ENCODE results near the gene SNX6.
"Not testable (repeated sequence)": the region's sequence is repeated elsewhere in the genome, so short reads cannot be mapped to it uniquely, and the experiment has no call there.

SNX6 gene

DNA sequence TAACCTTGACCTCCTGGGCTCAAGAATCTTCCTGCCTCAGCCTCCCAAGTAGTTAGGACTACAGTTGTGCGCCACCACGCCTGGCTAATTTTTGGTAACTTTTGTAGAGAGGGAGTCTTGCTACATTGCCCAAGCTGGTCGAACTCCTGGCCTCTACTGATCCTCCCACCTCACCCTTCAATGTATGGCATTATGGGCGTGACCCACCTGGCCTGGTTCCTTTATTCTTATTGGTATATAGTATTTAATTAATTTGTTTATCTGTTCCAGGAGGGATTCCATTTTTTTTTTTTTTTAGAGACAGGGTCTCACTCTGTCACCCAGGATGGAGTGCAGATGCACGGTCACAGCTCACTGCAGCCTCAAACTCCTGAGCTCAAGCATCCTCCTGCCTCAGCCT lies 49.6 kb downstream of the SNX6 start:
- peak in 2 of 10 donors; percentile 6 to 11 for DNase-seq
- intact Hi-C loops (cut with DNase I) = no loop called here

DNA sequence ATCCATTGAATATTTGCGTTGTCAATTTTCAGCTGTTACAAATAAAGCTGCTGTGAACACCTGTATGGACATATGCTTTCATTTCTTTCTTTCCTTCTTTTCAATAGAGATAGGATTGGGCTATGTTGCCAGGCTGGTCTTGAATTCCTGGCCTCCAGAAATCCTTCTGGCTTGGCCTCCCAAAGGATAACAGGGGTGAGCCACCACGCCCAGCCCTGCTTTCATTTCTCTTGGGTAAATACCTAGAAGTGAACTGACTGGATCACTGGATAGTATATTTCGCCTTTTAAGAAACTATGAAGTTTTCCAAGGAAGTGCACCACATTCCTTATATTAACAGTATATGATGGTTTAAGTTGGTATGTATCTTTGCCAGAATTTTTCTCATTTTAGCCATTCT lies 58.2 kb downstream of the SNX6 start:
- DNase-seq = peak in 1 of 10 donors; percentile 4
- intact Hi-C loops (cut with DNase I) = no loop called here

DNA sequence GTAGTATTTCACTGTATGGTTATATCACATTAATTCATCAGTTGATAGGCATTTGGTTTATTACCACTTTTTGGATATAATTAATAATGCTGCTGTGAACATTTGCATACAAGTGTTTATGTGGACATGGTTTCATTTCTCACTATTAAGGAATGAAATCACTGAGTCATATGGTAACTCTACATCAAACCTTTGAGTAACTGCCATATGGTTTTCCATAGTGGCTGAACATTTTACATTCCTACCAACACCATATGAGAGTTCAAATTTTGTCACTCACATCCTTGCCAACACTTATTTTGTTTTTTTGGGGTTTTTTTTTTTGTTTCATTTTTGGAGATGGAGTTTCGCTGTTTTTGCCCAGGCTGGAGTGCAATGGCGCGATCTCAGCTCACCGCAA lies 60.2 kb downstream of the SNX6 start:
- DNase-seq = no peak
- intact Hi-C loops (cut with DNase I) = no loop called here

DNA sequence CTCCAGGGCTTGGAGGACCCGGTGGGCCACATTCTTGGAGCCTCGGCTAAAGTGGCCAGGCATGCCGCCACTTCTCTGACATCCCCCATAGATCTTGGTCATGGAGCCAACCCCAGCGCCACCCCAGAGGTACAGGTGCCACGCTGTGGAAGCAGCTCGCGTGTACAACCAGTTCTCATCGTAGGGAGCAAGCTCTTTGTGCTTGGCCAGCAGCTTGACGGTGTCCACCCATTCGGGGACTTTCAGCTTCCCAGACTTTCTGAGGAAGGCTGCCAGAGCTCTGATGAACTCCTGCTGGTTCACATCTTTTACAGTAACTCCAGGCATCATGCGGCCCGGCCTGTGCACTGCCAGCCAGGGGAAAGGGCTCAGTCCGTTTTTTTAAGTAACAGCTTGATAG lies 61.1 kb downstream of the SNX6 start:
- peak in 3 of 10 donors; percentile 49 to 62 (median 60) for DNase-seq
- intact Hi-C loops (cut with DNase I) = no loop called here

DNA sequence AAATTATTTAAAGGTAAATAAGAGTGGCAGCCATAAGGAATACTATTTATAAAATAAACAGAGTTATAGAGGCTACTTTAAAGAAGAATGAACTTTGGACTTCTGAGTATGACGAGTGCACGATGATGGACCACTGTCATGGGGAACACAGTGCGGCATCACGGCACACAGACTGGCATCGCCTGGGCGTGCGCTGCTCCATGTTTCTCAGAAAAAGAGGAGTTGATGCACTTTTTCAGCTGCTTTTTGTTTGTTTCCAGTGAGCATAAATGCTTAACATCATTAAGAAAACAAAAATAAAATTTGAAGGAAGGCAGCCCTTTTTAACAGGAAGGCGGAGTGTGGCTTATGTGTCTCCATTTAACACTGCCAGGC lies 67.2 kb downstream of the SNX6 start:
- intact Hi-C loops (cut with DNase I) = no loop called here

DNA sequence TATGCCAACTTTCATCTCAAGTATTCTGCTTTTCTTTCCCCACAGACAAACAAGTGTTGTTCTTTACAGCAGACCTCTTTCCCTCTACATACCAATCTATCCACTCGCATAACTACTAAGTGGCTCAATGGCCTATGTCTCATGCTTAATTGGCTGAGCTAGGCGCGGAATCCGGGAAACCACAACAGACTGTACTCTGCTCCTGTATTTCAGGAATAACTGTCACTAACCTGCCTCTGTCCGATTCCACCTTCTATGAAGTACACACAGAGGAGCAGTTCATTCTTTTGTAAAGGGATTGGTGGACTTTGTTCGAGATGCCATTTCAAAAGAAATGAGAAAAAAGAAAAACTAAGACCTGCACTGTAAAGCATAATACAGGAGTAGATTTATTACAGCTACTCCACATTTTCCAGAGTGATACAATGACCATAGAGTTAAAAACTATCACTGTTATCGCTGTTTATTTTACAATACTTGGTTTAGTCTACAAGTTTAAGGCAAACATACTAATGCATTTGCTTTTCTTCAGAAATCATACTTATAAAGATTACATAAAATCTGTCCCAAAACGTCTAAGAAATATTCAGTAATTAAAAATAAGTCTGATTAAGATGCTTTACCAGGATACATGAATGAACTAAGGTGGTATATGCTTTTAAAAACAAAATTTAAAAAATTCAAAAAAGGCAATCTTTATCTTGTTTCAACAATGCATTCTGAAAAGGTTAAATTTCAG lies 67.7 kb downstream of the SNX6 start:
- DNase-seq; intact Hi-C loops (cut with DNase I): not testable (repeated sequence)

More for the DNA sequence above, 67.2 kb downstream of the SNX6 start:
- DNase-seq = peak in 3 of 10 donors; percentile 38 to 58 (median 48)

DNA sequence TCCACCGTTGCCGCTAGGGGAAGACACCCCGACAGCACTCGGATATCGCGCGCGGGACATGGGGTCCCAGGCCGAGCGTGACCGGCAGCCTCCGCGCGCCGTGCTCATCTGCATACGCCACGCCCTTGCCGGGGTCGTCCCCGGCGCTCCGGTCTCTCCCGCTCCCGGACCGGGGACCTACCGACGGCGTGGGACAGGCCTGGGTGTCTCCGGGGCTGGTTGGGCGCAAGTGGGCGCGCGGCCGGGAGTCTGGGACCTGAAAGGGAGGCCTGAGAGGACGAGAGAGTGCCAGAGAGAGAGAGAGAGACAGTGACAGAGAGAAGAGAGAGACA lies 73.5 kb downstream of the SNX6 start:
- intact Hi-C loops (cut with DNase I) = not testable (repeated sequence)

DNA sequence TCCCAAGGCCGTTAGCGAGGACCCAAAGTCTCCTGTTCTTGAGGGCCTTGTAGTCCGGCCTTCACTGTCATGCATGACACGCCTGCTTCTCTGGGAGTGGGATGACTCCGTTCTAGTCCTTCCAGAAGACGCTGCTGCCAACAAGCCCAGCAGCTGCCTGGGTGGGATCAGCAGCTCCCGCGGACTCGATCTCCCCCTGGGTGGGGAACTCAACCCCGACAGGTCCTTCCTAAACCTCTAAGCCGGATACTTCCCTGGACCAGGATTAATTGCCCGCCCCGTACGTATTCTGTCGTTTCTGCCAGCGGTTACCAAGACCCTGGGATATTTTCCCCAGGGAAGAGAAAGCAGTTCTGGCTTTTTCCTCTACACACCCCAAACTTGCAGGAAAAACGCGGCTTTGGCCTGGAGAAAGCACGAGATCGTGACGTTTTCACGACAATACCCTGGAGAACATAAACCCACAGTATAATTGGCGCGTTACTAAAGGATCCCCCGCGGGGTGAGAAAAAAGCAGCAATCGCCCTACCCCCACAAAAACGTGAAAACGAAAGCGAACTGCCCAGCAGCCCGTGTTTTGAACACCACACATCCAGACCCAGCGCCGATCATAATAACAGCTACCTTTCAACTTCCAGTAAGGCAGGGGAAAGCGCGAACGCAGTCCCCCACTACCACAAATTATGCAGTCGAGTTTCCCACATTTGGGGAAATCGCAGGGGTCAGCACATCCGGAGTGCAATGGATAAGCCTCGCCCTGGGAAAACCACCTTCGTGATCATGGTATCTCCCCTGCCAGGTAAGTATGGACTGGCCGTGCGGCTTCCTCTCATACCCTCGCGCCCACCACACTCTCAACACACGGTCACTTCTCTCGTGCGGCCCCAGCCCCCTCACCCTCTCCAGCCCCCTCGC lies 74.1 kb downstream of the SNX6 start:
- DNase-seq; intact Hi-C loops (cut with DNase I): not testable (repeated sequence)

More for the DNA sequence above, 73.5 kb downstream of the SNX6 start:
- not testable (repeated sequence) for DNase-seq

DNA sequence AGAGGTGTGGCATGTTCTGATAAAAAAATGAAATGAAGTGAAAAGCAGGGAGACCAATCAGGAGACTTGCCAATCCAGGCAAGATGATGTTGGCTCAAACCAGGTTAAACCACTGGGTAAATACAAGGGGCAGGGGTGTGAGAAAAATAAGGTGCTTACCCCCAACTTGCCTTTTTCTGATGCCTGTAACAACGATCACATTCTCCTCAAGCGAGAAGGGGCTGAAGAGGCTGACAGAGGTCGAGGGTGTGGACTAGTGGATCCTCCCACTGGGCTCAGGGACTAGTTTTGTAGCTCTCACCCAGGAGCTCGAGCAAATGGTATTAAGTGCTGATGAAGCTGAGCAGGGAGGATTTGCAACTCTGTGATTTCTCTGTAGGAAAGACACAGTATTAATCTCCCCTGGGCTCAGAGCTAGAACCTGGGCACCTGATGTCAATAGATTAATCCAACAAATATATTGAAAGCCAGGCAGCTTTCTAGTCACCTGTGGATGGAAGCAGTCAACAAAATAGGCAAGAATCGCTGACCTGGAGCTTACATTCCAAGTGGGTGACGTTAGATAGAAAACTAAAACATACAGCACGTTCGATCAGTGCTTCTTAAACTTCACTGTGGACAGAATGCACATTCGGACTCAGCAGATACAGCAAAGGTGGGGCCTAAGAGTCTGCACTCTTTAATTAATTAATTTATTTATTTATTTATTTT lies 75.3 kb downstream of the SNX6 start:
- DNase-seq = peak in 2 of 10 donors; percentile 2 to 14
- intact Hi-C loops (cut with DNase I) = no loop called here

DNA sequence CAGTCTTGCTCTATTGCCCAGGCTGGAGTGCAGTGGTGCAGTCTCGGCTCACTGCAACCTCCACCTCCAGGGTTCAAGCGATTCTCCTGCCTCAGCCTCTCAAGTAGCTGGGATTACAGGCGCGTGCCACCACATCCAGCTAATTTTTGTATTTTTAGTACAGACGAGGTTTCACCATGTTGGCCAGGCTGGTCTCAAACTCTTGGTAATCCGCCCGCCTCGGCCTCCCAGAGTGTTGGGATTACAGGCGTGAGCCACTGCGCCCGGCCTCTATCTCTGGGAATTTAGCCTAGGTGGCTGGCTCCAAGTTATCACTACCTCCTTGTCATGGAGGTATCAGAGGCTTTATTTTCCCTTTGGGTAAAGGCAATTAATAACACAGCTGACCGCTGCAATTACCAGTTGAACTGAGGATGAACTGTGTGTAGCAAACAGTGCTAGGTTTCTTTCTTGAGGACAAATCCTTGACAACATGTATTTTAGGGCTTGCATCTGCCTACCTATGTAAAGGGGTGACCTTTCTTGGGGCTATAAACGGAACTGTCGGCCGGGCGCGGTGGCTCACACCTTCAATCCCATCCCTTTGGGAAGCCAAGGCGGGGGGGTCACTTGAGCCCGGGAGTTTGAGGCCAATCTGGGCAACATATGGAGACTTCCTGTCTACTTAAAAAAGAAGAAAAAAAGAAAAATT lies 80.5 kb downstream of the SNX6 start:
- intact Hi-C loops (cut with DNase I) = not testable (repeated sequence)
- peak in 2 of 10 donors; percentile 45 to 54 for DNase-seq

DNA sequence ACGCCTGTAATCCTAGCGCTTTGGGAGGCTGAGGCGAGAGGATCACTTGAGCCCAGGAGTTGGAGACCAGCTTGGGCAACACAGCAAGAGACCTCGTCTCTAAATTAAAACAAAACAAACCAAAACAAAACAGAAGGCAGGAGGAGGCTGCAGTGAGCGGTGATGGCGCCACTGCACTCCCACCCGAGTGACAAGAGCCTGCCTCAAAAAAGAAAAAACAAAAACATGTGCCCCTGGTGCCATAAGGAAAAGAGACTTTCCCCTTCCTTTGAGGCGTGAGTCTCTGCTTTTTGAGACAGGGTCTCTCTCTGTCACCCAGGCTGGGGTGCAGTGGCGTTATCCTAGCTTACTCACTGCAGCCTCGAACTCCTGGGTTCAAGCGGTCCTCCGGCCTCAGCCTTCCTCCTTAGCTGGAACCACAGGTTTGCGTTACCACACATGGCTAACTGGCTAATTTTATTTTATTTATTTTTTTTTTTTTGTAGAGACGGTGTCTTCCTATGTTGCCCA lies 81.4 kb downstream of the SNX6 start:
- peak in 2 of 10 donors; percentile 35 to 55 for DNase-seq

DNA sequence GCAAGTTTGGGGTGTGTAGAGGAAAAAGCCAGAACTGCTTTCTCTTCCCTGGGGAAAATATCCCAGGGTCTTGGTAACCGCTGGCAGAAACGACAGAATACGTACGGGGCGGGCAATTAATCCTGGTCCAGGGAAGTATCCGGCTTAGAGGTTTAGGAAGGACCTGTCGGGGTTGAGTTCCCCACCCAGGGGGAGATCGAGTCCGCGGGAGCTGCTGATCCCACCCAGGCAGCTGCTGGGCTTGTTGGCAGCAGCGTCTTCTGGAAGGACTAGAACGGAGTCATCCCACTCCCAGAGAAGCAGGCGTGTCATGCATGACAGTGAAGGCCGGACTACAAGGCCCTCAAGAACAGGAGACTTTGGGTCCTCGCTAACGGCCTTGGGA lies 82.8 kb downstream of the SNX6 start:
- intact Hi-C loops (cut with DNase I); DNase-seq: not testable (repeated sequence)

More for the DNA sequence above, 81.4 kb downstream of the SNX6 start:
- intact Hi-C loops (cut with DNase I) = no loop called here

DNA sequence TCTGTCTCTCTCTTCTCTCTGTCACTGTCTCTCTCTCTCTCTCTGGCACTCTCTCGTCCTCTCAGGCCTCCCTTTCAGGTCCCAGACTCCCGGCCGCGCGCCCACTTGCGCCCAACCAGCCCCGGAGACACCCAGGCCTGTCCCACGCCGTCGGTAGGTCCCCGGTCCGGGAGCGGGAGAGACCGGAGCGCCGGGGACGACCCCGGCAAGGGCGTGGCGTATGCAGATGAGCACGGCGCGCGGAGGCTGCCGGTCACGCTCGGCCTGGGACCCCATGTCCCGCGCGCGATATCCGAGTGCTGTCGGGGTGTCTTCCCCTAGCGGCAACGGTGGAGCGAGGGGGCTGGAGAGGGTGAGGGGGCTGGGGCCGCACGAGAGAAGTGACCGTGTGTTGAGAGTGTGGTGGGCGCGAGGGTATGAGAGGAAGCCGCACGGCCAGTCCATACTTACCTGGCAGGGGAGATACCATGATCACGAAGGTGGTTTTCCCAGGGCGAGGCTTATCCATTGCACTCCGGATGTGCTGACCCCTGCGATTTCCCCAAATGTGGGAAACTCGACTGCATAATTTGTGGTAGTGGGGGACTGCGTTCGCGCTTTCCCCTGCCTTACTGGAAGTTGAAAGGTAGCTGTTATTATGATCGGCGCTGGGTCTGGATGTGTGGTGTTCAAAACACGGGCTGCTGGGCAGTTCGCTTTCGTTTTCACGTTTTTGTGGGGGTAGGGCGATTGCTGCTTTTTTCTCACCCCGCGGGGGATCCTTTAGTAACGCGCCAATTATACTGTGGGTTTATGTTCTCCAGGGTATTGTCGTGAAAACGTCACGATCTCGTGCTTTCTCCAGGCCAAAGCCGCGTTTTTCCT lies 83.4 kb downstream of the SNX6 start:
- intact Hi-C loops (cut with DNase I); DNase-seq: not testable (repeated sequence)

DNA sequence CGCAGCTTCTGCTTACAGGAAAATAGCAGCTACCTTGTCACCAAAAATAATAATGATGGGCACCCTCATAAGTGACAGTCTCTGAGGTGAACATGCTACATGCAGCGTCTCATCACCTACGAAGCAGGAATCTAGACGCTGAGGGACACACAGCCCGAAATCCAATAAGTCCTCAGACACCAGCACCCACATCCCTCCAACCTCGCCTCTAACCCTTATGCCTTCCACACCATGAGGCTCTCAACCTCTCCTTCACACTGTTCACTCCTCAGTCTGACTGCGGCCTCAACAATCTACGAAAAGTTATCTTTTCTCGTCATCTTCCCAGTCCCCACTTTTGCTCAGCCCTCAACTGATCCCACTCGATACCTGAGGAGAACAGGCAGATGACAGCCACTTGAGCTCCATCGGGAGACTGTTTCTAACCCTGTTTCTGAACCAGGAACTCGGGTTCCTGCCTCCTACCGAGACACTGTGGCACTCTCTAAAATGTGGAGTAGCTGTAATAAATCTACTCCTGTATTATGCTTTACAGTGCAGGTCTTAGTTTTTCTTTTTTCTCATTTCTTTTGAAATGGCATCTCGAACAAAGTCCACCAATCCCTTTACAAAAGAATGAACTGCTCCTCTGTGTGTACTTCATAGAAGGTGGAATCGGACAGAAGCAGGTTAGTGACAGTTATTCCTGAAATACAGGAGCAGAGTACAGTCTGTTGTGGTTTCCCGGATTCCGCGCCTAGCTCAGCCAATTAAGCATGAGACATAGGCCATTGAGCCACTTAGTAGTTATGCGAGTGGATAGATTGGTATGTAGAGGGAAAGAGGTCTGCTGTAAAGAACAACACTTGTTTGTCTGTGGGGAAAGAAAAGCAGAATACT lies 89.5 kb downstream of the SNX6 start:
- intact Hi-C loops (cut with DNase I) = not testable (repeated sequence)
- DNase-seq = peak in 1 of 10 donors; percentile 10

DNA sequence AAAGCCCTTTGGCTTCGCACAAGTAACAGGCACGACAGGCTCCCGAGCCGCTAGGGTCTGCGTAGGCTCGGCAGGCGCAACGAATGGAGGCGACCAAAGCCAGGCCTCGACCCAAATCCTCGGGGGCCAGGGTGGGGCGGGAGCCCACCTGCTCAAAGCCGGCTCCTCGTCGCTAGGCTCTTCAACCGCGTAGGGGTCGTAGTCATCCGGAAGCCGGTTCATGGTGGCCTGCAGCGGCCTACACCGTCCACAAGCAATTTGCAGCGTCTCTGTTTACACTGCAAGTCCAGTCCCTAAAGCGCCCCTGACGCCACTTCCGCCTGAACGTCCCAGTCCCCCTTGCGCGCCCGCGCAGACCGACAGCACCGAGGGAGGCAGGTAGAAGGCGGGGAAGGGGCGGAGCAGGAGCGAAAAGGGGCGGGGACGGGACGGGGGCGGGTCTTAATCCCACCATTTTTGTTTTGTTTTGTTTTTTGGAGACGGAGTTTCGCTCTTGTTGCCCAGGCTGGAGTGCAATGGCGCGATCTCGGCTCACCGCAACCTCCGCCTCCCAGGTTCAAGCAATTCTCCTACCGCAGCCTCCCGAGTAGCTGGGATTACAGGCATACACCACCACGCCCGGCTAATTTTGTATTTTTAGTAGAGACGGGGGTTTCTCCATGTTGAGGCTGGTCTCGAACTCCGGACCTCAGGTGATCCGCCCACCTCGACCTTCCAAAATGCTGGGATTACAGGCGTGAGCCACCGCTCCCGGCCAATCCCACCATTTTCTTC lies 90.4 kb downstream of the SNX6 start, which contains the start of gene EAPP:
TSS of gene EAPP (minus strand) at position 295 of the 774 bp plus-strand sequence. CDS start at position 222, 73 bp downstream.
- DNase-seq = peak; percentile 97 to 100 (median 99)
- intact Hi-C loops (cut with DNase I) = loop anchor here (5.0 kb wide), 1 partner anchor 77 kb away; the partner anchor contains the start of gene SPTSSA

DNA sequence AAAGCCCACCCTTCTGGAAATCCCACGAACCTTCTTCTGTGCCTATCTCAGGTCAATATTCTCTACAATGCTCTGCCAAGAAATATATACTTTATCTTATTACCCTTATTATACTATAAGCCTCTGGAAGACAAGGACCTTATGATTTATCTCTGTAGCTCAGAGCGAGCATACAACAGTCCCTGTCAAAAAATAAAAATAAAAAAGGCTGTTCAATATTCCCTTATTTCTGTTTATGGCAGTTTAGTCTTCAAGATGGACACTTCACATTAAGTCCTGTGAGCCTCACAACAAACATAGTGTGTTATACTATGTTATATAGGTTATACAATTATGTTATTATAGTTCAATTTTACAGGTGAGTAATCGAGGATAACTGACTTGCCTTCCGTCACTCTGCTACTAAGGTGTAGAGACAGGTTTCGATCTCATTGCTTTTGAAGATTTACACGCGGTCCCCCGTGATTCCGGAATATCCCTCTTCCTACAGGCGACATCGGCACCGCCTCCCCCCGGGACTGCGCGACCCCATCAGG lies 91.0 kb downstream of the SNX6 start:
- intact Hi-C loops (cut with DNase I) = loop anchor here (5.0 kb wide), 1 partner anchor 77 kb away; the partner anchor contains the start of gene SPTSSA
- DNase-seq = no peak

DNA sequence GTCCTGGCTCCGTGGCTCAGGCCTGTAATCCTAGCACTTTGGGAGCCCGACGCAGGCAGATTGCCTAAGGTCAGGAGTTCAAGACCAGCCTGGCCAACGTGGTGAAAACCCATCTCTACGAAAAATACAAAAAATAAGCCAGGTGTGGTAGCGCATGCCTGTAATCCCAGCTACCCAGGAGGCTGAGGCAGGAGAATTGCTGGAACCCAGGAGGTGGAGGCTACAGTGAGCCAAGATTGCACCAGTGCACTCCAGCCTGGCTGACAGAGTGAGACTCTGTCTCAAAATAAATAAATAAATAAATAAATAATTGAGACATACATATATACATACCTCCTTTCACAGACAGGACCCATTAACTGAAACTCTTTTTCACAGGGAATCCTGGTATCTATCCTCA lies 91.9 kb downstream of the SNX6 start:
- intact Hi-C loops (cut with DNase I) = loop anchor here (5.0 kb wide), 1 partner anchor 76 kb away; the partner anchor contains the start of gene SPTSSA
- DNase-seq = peak in 1 of 10 donors; percentile 12

All from posterior cingulate gyrus (tissue), 11 donors.